HG03575 (cell line): ENCODE results near the gene PCDHGA11.
"Not testable (repeated sequence)": the region's sequence is repeated elsewhere in the genome, so short reads cannot be mapped to it uniquely, and the experiment has no call there.

Source experiments
- ATAC-seq: cut with Tn5 transposase; IDR thresholded peaks from one replicate; pipeline ENCODE4 v1.9.1; 2021; ENCODE audit not compliant: unreplicated experiment, insufficient number of reproducible peaks, low FRiP score; ENCODE audit errors: extremely low read depth

Gene PCDHGA11

GRCh38 chr5:141420855-141421488 is at the start of gene PCDHGA11:
Gene PCDHGA11, plus strand, starts transcription at chr5:141421051. Its CDS starts 177 bp downstream, at chr5:141421228.
- ATAC-seq: no peak

DNA sequence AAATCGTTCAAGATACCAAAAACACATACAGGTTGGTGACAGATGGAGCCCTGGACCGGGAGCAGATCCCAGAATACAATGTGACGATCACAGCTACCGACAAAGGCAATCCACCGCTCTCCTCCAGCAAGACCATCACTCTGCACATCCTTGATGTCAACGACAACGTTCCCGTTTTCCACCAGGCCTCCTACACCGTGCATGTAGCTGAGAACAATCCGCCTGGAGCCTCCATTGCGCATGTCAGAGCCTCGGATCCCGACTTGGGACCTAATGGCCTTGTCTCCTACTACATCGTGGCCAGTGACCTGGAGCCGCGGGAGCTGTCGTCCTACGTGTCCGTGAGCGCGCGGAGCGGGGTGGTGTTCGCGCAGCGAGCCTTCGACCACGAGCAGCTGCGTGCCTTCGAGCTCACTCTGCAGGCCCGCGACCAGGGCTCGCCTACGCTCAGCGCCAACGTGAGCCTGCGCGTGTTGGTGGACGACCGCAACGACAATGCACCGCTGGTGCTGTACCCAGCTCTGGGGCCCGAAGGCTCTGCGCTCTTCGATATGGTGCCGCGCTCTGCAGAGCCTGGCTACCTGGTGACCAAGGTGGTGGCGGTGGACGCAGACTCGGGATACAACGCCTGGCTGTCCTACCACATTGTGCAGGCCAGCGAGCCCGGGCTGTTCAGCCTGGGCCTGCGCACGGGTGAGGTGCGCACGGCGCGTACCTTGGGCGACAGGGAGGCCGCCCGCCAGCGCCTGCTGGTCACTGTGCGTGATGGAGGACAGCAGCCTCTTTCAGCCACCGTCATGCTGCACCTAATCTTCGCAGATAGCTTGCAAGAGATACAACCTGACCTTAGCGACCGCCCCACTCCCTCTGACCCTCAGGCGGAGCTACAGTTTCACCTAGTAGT is 49.0 kb upstream of the PCDHGA11 start:
- no peak for ATAC-seq

GRCh38 chr5:141373673-141374317 is 47.1 kb upstream of the PCDHGA11 start, which contains the start of gene PCDHGA6:
Gene PCDHGA6, plus strand, starts transcription at chr5:141373891. Its CDS starts 193 bp downstream, at chr5:141374084.
- no peak for ATAC-seq

- no peak for ATAC-seq
Observed at GRCh38 chr5:141374627-141375026, 46.2 kb upstream of the PCDHGA11 start.

DNA sequence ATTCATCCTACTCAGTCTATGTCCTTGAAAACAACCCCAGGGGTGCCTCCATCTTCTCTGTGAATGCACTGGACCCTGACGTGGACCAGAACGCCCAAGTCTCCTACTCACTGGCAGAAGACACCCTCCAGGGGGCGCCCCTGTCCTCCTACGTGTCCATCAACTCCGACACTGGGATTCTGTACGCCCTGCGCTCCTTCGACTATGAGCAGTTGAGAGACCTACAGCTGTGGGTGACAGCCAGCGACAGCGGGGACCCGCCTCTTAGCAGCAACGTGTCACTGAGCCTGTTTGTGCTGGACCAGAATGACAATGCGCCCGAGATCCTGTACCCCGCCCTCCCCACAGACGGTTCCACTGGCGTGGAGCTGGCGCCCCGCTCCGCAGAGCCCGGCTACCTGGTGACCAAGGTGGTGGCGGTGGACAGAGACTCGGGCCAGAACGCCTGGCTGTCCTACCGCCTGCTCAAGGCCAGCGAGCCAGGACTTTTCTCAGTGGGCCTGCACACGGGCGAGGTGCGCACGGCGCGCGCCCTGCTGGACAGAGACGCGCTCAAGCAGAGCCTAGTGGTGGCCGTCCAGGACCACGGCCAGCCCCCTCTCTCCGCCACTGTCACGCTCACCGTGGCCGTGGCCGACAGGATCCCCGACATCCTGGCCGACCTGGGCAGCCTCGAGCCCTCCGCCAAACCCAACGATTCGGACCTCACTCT is 45.3 kb upstream of the PCDHGA11 start:
- ATAC-seq: not testable (repeated sequence)

DNA sequence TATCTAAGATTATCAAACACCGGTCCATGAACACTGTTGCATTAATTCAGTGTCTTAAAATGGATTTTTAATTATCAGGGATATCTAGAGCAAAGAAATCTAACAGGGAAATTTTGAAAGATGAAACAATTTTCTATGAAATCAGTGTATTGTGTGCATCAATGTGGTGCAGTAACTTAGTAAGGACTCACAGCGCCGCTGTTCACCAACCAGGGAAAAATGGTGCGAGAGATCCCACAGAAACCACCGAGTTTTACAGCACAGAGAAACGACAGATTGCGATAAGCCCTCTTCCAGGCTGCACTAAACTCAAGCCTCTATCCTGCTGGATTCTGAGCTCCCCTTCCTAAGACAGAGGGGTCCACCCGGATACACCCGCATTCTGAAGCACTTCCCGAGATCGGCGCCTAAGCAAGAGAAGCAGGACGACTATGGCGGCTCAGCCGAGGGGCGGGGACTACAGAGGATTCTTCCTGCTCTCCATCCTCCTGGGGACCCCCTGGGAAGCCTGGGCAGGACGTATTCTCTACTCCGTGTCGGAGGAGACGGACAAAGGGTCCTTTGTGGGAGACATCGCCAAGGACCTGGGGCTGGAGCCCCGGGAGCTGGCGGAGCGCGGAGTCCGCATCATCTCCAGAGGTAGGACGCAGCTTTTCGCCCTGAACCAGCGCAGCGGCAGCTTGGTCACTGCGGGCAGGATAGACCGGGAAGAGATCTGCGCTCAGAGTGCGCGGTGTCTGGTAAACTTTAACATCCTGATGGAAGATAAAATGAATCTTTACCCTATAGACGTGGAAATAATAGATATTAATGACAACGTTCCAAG is 38.2 kb upstream of the PCDHGA11 start, which contains the start of gene PCDHGA7:
TSS of gene PCDHGA7 (plus strand) at position 274 of the 826 bp plus-strand sequence. CDS start at position 432, 158 bp downstream.
- no peak for ATAC-seq

- ATAC-seq: no peak
Observed at GRCh38 chr5:141383345-141383744, 37.5 kb upstream of the PCDHGA11 start.

DNA sequence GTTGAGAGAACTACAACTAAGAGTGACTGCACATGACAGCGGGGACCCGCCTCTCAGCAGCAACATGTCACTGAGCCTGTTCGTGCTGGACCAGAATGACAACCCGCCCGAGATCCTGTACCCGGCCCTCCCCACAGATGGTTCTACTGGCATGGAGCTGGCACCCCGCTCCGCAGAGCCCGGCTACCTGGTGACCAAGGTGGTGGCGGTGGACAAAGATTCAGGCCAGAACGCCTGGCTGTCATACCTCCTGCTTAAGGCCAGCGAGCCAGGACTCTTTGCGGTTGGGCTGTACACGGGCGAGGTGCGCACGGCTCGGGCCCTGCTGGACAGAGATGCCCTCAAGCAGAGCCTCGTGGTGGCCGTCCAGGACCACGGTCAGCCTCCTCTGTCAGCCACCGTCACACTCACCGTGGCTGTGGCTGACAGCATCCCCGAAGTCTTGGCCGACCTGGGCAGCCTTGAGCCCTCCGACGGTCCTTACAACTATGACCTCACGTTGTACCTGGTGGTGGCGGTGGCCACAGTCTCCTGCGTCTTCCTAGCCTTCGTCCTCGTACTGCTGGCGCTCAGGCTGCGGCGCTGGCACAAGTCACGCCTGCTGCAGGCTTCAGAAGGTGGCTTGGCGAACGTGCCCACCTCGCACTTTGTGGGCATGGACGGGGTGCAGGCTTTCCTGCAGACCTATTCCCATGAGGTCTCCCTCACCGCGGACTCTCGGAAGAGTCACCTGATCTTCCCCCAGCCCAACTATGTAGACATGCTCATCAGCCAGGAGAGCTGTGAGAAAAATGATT is 36.2 kb upstream of the PCDHGA11 start:
- ATAC-seq: no peak

- ATAC-seq: not testable (repeated sequence)
Observed at GRCh38 chr5:141387557-141388311, 33.1 kb upstream of the PCDHGA11 start, which contains the start of gene PCDHGB4. Gene PCDHGB4, plus strand, starts transcription at chr5:141387698. Its CDS starts 187 bp downstream, at chr5:141387885.

- ATAC-seq: no peak
Observed at GRCh38 chr5:141388661-141389060, 32.2 kb upstream of the PCDHGA11 start.

DNA sequence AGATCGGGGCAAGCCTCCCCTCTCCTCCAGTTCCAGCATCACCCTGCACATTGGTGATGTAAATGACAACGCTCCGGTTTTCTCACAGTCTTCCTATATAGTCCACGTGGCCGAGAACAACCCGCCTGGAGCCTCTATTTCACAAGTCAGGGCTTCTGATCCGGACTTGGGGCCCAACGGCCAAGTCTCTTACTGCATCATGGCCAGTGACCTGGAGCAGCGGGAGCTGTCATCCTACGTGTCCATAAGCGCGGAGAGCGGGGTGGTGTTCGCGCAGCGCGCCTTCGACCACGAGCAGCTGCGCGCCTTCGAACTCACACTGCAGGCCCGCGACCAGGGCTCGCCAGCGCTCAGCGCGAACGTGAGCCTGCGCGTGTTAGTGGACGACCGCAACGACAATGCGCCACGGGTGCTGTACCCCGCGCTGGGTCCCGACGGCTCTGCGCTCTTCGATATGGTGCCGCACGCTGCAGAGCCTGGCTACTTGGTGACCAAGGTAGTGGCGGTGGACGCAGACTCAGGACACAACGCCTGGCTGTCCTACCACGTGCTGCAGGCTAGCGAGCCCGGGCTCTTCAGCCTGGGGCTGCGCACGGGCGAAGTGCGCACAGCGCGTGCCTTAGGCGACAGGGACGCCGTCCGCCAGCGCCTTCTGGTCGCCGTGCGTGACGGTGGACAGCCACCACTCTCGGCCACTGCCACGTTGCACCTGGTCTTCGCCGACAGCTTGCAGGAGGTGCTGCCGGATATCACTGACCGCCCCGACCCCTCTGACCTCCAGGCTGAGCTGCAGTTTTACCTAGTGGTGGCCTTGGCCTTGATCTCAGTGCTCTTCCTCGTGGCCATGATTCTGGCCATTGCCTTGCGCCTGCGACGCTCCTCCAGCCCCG is 31.5 kb upstream of the PCDHGA11 start:
- no peak for ATAC-seq

- ATAC-seq: no peak
Observed at GRCh38 chr5:141392429-141393198, 28.2 kb upstream of the PCDHGA11 start, which contains the start of gene PCDHGA8. Gene PCDHGA8, plus strand, starts transcription at chr5:141392633. Its CDS starts 181 bp downstream, at chr5:141392814.

DNA sequence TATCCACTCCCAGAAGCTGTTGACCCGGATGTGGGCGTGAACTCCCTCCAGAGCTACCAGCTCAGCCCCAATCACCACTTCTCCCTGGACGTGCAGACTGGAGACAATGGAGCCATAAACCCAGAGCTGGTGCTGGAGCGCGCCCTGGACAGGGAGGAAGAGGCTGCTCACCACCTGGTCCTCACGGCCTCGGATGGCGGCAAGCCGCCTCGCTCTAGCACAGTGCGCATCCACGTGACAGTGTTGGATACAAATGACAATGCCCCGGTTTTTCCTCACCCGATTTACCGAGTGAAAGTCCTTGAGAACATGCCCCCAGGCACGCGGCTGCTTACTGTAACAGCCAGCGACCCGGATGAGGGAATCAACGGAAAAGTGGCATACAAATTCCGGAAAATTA is 27.6 kb upstream of the PCDHGA11 start:
- no peak for ATAC-seq

DNA sequence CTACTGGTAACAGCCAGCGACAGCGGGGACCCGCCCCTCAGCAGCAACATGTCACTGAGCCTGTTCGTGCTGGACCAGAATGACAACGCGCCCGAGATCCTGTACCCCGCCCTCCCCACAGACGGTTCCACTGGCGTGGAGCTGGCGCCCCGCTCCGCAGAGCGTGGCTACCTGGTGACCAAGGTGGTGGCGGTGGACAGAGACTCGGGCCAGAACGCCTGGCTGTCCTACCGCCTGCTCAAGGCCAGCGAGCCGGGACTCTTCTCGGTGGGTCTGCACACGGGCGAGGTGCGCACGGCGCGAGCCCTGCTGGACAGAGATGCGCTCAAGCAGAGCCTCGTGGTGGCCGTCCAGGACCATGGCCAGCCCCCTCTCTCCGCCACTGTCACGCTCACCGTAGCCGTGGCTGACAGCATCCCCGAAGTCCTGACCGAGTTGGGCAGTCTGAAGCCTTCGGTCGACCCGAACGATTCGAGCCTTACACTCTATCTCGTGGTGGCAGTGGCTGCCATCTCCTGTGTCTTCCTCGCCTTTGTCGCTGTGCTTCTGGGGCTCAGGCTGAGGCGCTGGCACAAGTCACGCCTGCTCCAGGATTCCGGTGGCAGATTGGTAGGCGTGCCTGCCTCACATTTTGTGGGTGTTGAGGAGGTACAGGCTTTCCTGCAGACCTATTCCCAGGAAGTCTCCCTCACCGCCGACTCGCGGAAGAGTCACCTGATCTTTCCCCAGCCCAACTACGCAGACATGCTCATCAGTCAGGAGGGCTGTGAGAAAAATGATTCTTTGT is 26.3 kb upstream of the PCDHGA11 start:
- not testable (repeated sequence) for ATAC-seq
